CMK (cell line): ENCODE results near the gene ACAD11.
A peak's percentile ranks its signal among the peaks of the same experiment; 100 is the strongest.
"Not testable (repeated sequence)": the region's sequence is repeated elsewhere in the genome, so short reads cannot be mapped to it uniquely, and the experiment has no call there.

ENCODE experiments used
- DNase-seq: peaks from one replicate; pipeline ENCODE4 v3.0.0-alpha.2; 2010; ENCODE audit warnings: low read depth

Gene ACAD11

DNA sequence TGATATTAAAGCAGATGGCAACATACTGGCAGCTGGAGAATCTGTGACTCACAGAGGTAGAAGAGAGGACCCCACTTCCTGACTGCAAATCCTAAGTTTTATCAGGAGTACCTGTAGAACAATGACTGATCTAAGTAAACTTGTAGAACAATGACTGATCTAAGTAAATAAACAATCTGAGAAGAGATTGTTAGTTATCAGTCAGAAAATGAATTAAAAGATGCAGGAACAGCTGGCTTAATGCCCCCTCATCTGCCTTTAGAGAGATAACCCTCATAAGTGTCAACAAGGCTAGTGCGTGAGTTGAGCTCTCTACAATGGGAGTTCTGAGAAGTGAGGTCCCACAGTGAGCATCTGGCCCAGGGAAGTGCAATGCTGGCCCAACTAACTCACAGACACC lies 14.6 kb downstream of the ACAD11 start:
- DNase-seq: no peak

DNA sequence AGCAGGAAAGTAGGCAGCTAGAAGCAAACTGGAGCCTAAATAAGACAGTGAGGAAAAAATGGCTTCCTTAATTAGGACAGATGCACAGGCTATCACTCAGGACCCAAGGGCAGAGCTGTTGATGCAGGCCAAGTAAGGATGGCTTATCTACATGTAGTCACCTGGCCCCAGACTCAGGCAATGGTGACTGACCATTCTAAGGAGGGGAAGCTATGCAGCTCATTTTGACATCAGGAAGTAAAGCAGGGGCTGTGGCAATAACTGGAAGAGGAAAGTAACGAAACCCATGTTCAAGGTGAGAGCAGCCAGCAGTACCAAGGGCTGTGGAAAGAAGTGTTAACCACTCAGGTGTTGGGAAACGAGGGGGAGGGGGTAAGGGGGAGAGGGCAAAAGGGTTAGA lies 16.2 kb downstream of the ACAD11 start:
- DNase-seq: no peak

DNA sequence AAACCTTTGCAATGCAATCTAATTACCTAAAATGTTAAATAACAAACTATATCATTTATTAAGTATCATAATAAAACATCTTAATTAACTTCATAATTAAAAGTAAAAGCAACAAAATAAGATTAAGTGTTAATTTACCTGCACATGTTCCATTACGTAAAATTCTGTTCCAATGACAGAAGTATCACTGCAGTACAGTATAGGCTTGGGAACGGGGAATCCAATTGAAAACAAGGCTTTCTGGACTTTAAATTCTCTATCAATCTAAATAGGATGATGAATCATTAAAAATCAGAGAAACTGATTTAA lies 17.1 kb downstream of the ACAD11 start:
- no peak for DNase-seq

DNA sequence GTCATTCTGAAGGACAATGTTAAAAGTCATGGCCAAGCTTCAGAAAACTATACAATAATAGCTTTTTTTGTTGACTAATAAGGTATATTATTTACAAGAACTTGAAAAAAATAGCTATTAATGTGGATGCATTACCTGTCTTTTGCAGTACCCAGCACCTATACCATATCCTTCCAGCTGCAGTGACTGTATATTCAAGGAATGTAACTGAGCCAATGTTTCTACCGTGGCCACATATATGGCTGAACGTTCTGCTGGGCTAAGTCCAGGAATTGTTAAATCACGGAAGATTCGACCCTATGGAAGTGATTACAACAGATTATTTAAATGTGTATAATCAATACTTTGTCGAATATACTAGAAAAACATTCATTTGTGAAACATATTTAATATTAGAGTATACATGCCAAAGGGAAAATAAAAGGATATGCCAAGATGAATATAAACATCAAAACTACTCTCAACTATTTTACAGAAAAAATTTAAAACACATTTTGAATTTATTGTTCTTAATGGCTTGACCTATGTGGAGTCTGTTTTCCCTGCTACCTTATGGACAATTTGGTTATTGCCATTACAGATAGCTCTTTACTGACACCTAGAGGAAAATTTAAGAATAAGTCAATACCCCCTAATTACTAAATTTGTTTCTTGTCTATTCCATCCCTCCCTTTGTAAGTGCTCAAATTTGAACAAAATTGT lies 17.6 kb downstream of the ACAD11 start:
- peak; percentile 7 for DNase-seq

DNA sequence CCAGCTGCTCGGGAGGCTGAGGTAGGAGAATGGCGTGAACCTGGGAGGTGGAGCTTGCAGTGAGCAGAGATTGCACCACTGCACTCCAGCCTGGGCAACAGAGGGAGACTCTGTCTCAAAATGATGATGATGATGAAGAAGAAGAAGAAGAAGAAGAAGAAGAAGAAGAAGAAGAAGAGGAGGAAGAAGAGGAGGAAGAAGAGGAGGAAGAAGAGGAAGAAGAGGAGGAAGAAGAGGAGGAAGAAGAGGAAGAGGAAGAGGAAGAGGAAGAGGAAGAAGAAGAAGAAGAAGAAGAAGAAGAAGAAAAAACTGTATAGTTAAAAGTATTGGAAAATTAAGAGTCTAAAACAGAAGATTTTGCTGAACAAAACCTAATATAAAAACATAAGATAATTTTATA lies 18.2 kb downstream of the ACAD11 start:
- DNase-seq: not testable (repeated sequence)

DNA sequence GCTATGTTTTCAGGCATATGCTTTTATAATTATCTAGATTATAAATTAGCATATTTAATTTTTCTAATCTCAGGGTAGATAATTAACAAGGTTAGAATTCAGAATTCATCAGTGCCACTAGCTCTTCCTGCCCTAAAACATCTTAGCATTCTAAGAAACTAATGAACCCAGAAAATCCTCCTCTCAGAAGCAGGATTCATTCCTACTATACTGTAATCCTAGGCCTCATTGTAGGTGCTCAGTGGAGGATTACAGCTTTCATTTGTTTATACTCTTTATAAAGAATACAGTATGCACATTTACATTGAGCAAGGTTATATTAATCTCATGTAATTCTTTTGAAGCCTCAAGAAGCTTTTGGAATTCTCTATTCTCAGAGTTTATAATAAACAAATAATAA lies 20.9 kb downstream of the ACAD11 start:
- no peak for DNase-seq

DNA sequence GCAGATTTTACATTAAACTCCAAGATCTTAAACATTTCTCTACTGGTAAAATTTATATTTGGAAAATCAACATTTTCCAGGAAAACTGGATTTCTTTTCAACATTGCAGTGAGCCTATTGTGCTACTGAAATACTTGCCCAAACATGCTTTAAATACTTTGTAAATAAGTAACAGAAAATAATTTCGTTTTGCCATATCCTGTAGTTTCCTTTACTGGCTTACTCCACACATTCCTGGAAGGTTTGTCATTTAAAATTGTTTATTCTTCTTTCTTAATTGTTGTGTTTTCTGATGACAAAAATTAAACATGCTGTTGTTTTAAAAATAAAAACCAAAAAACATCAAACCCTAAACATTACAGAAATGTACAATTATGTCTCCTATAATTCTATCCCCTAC lies 22.0 kb downstream of the ACAD11 start:
- DNase-seq: no peak

DNA sequence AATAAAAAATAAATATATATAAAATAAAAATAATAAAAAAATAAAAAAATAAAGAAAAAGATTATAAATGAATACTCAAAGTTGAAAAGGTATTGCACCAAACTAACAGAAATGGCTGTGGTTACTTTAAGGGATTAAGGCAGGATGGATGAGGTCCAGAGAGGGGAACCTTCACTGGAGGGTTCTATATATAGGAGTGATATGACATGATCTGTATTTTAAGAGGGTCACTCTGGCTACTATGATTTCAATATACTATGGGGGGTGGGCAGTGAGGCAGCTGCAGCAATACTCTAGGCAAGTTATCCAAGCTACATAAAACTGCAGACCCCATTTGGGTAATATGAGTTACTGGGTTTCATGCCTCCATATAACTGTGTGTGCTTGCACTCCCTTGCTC lies 24.6 kb downstream of the ACAD11 start:
- DNase-seq: no peak

DNA sequence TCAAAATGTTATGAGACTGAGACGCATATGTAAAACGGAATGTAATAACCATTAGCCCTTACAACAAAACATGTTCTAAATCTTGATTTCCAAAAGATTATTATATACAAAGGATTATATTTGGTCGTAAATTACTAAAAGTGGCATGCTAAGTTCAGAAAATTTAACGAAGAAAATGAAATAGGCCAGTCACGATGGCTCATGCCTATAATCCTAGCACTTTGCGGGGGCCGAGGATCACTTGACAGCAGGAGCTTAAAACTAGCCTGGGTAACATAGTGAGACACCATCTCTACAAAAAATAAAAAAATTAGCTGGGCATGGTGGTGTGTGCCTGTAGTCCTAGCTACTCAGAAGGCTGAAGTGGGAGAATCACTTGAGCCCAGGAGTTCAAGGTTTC lies 29.0 kb downstream of the ACAD11 start:
- no peak for DNase-seq

DNA sequence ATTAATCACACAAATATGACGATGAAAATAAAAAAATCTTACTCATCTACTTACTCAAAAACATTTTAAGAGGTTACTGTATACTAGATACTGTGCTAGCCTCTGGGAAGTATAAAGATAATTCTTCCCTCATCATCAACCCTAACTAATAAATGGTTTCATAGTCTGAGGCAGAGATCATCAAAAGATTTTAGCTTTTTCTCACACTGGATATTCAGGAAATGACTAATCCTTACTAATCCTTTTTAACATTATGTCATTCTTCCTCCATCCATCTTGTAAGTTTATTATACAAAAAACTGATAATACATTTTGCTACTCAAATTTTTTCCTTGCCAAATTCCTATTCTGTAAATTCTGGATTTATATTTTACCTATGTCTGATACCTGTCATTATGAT lies 29.7 kb downstream of the ACAD11 start:
- no peak for DNase-seq

DNA sequence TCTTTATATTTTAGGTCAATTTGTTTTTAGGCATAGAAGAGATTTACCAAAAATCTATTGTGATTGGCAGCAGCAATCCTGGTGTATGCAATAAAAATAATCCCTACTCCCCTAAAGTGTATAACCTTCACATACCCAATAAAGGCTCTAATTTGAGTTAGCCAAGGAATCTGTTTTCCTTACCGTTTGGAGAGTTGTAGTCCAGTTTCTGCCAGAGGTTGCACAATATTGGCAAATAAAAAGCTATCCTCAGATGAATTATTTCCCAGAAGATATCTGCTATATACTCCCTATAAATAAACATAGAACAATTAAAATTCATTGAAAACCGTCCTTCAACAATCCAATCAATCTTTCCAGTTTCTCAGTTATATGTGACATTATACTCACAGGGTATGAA lies 31.5 kb downstream of the ACAD11 start:
- DNase-seq: no peak

DNA sequence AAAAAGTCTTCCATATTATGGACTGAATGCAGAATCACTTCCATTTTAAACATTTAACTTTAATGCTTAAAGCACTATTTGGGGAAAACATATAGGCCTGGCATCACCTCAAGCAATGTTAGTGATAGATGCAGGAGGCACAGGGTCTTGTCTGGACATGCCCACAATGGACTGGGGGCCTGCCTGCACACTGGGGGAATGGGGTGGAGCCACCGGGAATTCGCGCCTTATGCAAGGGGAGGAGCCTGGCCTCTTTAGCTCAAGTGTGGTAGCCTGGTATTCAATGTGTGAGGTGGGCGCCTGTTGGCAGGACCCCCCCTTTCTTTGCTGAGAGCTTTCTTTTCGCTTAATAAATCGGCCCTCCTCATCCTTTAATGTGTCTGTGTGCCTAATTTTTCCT lies 32.7 kb downstream of the ACAD11 start:
- no peak for DNase-seq

DNA sequence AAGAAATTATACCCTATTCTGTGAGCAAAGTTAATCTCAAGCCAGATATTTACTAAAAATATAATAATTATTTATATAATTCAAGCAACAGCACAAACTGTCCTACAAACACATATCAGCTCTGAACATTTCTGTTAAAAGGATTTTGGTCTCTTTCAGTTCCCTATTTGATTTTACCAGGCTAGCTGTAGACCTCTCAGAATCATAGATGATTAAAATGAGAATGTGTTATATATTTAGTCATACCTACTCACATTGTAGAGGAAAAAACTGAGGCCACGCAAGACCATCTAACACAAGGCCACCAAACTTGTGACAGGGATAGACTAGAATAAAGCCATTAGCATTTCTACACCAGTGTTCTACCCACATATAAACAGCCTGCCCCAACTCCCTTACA lies 34.0 kb downstream of the ACAD11 start:
- DNase-seq: no peak

DNA sequence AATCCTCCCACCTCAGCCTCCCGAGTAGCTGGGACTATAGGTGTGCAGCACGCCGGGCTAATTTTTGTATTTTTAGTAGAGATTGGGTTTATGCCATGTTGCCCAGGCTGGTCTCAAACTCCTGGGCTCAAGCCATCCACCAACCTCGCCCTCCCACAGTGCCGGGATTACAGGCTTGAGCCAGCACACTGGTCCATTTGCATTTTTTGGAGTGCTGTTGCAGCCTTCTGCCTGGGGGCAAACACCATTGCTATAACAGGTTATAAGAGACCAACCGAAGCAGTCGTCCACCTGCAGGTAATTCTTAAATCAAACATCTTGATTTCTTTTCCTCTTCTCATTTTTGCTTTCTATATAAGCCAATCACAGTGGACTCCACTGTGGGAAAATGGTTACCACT lies 34.8 kb downstream of the ACAD11 start:
- DNase-seq: no peak

DNA sequence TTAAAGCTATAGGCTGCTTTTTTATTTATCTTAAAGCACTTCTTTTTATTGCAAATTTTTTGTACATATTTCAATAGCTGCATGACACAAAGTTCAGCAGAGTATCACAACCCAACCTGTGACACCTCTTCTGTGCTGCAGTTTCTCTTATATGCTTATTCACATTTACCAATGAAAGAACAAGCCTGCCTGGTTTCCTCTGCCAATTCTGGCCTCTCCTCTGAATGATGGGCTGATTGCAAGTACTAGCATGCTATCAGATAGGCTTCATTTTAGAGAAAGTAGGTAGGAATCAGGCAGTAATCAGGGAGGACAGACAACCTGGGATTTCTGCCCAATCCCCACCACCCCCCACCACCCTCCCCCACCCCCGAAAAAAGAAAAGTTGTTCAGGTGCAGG lies 36.0 kb downstream of the ACAD11 start:
- no peak for DNase-seq

DNA sequence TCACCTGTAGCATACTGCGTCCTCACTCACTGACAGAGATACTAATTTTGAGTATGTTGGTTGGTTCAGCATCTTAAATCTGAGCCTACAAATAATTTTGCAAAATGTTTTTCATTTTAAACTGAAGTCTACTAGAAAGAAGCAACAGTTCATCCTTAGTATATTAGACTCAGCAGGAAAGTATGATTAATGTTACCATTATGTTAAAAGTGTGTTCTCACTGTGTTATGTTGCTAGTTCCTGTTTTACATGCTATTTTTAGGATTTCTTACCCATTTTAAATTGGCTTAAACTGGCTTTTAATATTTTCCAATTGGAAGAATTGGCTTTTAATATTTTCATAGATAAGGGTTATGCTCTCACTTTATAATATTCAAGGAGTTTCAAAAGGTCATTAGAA lies 36.8 kb downstream of the ACAD11 start:
- DNase-seq: no peak

DNA sequence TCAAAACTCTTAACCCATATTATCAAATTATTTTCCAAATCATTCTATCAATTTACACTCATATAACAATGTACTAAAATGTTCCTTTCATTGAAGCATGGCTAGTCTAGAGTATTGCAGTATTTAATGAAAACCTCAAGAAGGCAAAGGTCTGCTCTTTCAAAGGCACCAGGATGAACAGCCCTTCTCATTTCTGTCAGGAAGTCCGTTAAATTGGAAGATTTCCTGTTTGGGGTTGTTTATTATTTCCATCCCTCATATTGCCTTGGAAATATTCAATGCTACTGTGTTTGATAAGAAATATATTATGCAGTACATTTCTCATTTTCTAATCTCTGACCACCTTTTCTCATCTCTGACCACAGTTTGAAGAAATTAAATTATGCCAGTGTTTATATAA lies 37.5 kb downstream of the ACAD11 start:
- no peak for DNase-seq

DNA sequence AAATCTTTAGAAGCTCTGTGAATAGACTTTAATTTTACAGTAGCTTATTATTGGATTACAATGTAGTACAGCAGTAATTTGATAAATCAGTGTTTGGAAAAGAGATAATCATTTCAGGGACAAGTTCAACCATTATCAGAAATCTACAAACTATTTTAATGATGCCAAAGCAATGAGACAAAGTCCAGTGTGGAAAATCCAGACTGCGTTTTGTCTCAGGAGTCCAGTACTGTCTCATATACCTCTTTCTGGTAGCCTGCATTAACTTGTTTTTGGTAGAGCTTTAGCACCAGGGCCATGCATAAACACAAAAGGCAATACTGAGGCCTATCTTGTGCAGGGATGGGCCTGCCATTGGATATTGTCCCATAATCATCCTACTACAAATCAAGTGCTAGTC lies 42.8 kb downstream of the ACAD11 start:
- DNase-seq: no peak

DNA sequence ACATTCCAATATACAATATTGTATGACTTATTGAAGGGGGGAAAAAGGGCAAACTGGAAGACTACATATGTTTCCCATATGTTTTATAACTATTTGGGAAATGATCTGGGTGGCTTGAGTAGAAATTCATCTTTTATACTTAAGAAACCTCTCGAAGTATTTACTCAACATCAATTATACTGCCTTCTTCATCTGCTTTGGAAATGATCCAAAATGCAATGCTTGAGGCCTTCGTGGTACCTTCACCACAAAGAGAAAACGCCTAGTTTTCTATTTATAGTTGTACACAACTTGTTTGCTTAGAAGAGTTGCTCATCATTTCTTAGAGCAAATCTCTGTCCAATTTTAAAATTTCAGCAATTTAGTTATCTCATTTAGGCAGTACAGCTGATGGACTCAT lies 43.7 kb downstream of the ACAD11 start:
- no peak for DNase-seq

DNA sequence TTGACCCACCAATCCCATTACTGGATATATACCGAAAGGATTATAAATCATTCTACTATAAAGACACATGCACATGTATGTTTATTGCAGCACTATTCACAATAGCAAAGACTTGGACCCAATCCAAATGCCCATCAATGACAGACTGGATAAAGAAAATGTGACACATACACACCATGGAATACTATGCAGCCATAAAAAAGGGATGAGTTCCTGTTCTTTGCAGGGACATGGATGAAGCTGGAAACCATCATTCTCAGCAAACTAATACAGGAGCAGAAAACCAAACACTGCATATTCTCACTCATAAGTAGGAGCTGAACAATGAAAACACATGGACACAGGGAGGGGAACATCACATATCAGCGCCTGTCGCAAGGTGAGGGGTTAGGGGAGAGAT lies 44.3 kb downstream of the ACAD11 start:
- DNase-seq: not testable (repeated sequence)

DNA sequence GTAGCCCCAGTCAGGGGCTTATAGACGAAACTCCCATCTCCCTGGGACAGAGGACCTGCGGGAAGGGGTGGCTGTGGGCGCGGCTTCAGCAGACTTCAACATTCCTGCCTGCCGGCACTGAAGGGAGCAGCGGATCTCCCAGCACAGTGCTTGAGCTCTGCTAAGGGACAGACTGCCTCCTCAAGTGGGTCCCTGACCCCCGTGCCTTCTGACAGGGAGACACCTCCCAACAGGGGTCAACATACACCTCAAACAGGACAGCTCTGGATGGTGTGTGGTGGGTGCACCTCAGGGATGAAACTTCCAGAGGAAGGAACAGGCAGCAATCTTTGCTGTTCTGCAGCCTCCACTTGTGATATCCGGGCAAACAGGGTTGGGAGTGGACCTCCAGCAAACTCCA lies 53.0 kb downstream of the ACAD11 start:
- not testable (repeated sequence) for DNase-seq

DNA sequence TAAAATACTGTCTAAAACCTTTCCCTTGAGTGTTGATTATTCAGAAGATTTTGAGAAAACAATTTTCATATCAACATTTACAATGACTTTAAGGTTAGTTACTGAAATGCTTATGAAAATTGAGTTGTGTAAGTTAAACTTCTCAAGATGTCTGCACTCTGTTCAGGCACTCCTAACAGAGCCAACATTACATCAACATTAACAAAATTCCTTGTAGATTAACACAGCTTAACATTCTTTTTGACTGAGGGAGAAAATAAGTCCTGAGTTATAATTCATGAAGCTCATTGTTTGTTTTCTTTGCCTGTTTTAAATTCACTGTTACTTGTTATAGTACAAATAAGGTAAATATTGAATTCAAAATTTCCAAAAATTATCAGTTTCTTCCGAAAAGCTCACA lies 53.5 kb downstream of the ACAD11 start:
- no peak for DNase-seq

DNA sequence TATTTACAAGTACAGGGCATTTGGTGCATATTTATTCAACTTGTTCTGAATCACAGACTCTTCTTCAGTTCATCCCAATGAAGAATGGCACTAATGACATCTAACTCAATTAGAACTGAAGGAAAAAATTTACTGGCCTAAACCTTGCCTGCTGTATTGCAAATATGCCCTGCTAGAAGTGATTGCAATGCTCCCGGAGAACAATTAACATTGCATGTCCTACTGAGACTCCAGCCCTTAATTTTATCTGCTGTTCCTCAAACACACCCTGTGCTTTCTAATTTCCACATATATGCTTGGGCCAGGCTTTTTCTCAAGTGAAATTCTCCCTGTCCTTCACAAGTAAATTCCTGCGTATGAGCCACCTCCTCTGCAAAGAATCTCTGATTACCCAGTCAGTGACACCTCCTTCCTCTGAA lies 54.2 kb downstream of the ACAD11 start:
- no peak for DNase-seq

DNA sequence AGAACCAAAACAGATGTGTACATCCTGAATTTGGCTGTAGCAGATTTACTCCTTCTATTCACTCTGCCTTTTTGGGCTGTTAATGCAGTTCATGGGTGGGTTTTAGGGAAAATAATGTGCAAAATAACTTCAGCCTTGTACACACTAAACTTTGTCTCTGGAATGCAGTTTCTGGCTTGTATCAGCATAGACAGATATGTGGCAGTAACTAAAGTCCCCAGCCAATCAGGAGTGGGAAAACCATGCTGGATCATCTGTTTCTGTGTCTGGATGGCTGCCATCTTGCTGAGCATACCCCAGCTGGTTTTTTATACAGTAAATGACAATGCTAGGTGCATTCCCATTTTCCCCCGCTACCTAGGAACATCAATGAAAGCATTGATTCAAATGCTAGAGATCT lies 59.0 kb downstream of the ACAD11 start:
- DNase-seq: not testable (repeated sequence)

DNA sequence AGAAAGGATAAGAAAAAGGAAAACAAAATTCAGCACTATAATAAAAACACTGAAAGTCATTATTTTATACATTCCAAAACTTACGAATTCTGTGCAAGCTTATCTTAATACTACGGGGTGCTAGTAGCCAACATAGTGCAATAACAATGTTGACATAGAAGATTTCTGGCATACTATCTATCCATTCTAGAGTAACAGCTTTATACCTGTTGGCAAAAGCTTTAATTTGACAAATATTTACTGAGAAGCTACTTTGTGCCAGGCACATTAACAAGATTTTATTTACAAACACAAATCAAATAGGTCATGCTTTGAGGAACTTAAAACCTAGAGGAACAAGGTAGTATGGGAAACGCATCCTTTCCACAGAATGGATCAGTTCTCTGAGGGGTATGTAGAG lies 61.4 kb downstream of the ACAD11 start:
- no peak for DNase-seq
